ENCODE measurements around the gene TMCC2. TPM values are rescaled to one million over a fixed set of nuclear protein-coding genes. Genes with fewer than 3 reads are reported as not detected.
"Not testable (repeated sequence)": the region's sequence is repeated elsewhere in the genome, so short reads cannot be mapped to it uniquely, and the experiment has no call there.

The TMCC2 gene
- total RNA-seq, 1 donor from 2014 or later, result 20.9 TPM

GRCh38 chr1:205294175-205294917 is 66.6 kb downstream of the TMCC2 start:
- Mint-ChIP-seq H3K27ac (no peak overlapping the region), H3K9me3 (no peaks in the 10 kb centered on the region), H3K4me1 (peaks cover 34% of the 10 kb centered on the region), H3K4me3 (no peak overlapping the region), H3K27me3 (peaks cover 6% of the 10 kb centered on the region), H3K36me3 (ENCODE audit: low read depth) (no peaks in the 10 kb centered on the region)
- intact Hi-C loops (cut with micrococcal nuclease), result no loop called here
- no peak for DNase-seq

DNA sequence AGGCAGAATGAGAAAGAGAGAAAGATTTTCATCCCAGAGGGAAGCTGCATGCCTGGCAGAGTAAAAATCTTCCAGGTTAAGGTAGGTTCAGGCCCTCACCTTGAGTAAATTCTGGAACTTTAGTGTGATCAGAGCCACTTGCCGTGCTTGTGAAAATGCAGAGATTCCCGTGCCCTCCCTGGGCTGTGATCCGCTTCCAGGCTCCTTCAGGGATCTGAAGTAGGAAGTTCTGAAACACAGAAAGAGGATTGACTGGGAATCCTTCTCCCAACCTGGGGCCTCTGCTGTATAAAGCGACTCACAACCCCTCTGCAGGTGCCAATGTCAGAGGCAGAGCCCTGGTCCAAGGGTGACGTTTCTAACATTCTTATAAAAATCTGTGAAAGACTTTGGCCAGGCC is 67.2 kb downstream of the TMCC2 start:
- intact Hi-C loops (cut with micrococcal nuclease), result no loop called here
- H3K4me1 Mint-ChIP-seq, result peaks cover 33% of the 10 kb centered on the region
- no peak for DNase-seq
- no peaks in the 10 kb centered on the region for H3K9me3 Mint-ChIP-seq
- H3K27ac Mint-ChIP-seq, result no peak overlapping the region
- no peak overlapping the region for H3K4me3 Mint-ChIP-seq
- no peaks in the 10 kb centered on the region for H3K36me3 Mint-ChIP-seq (ENCODE audit: low read depth)
- H3K27me3 Mint-ChIP-seq, result peaks cover 6% of the 10 kb centered on the region

DNA sequence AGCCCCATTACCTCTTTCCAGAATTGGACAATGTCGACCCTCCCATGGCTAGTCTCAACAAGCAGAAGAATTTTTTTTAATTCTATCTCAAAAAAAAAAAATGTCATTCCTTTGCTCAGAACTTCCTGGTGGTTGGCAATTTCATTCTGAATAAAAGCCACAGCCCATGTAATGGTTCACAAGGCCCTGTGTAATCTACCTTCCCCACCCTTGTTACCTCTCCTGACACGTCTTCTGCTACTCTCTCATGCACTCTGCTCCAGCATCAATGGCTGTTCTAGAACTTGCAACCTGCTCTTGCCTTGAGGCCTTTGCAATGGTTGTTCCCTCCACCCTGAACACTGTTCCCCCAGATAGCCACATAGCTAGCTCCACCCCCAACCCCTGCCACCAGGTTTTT is 68.4 kb downstream of the TMCC2 start:
- intact Hi-C loops (cut with micrococcal nuclease), result no loop called here
- H3K9me3 Mint-ChIP-seq, result no peaks in the 10 kb centered on the region
- H3K27me3 Mint-ChIP-seq, result peaks cover 6% of the 10 kb centered on the region

DNA sequence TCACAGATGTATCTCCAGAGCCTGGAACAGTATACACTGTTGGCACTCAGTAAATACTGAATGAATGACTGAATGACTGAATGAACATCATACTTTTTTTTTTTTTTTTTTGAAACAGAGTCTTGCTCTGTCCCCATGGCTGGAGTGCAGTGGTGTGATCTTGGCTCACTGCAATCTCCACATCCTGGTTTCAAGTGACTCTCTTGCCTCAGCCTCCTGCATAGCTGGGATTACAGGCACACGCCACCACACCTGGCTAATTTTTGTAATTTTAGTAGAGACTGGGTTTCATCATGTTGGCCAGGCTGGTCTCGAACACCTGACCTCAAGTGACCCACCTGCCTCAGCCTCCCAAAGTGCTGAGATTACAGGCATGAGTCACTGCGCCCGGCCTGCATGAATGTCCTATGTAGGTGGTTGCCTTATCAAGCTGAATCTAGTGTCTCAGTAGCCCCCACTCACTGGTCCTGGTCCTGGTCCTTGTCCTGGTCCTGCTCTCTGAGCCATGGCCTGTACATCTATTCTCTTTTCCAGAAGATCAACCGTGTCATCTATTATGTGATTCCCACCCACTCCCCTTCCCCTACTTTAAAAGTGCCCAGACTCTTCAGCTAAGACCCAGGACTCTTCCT is 69.9 kb downstream of the TMCC2 start:
- H3K27me3 Mint-ChIP-seq; H3K27ac Mint-ChIP-seq; H3K4me3 Mint-ChIP-seq; H3K9me3 Mint-ChIP-seq; intact Hi-C loops (cut with micrococcal nuclease); DNase-seq: not testable (repeated sequence)
- Mint-ChIP-seq H3K4me1 (peaks cover 29% of the 10 kb centered on the region), H3K36me3 (ENCODE audit: low read depth) (peaks cover 11% of the 10 kb centered on the region)

More for the DNA sequence above, 68.4 kb downstream of the TMCC2 start:
- Mint-ChIP-seq H3K4me1 (peaks cover 33% of the 10 kb centered on the region), H3K27ac (no peak overlapping the region), H3K36me3 (ENCODE audit: low read depth) (no peaks in the 10 kb centered on the region), H3K4me3 (no peak overlapping the region)
- no peak for DNase-seq

DNA sequence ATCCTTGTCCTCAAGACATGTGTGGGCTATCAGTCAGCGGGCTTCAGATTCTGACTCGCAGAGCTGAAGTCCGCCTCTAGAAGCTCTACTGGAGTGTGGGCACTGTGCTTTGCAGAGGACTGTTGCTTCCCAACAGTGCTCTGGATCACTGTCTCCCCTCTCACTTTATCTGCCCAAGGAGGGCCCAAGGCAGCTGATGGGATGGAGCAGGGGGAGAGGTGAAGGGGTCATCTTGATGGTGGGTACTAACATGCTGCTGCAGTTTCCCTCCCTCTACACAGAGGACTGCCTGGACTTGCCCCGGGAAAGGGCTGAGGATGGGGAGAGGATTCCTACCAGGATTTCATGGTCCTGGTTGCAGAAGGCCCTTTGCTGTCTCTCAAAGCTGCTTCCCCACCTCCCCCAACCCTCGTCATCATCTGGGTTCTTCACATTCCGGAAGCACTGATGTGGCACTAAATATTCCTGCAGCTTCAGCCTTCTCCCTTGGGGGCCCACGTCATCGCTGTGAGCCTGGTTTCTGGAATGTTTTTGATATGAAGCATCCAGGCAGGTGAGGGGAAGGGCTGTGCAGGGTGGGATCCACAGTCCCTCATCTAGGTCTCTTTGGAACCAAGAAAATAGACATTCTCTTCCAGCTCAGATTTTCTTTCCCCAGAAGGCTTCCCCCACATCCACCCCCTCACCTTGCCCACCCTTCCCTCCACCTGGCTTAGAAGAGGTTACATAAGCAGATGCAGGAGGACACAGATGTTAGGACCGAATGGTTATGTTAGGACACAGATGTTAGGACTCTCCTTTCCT is 70.6 kb downstream of the TMCC2 start:
- intact Hi-C loops (cut with micrococcal nuclease), result no loop called here
- Mint-ChIP-seq H3K36me3 (ENCODE audit: low read depth) (peaks cover 11% of the 10 kb centered on the region), H3K27me3 (peaks cover 2% of the 10 kb centered on the region), H3K9me3 (no peaks in the 10 kb centered on the region), H3K4me3 (no peak overlapping the region), H3K4me1 (peaks cover 27% of the 10 kb centered on the region), H3K27ac (no peak overlapping the region)
- DNase-seq, result no peak

GRCh38 chr1:205300149-205300548 is 72.4 kb downstream of the TMCC2 start:
- Mint-ChIP-seq H3K9me3 (no peaks in the 10 kb centered on the region), H3K27me3 (no peaks in the 10 kb centered on the region), H3K4me1 (peaks cover 25% of the 10 kb centered on the region), H3K4me3 (no peak overlapping the region), H3K36me3 (ENCODE audit: low read depth) (peaks cover 19% of the 10 kb centered on the region), H3K27ac (no peak overlapping the region)
- intact Hi-C loops (cut with micrococcal nuclease), result no loop called here
- DNase-seq, result no peak

GRCh38 chr1:205301205-205301821 is 73.6 kb downstream of the TMCC2 start:
- H3K9me3 Mint-ChIP-seq, result no peaks in the 10 kb centered on the region
- peaks cover 27% of the 10 kb centered on the region for H3K36me3 Mint-ChIP-seq (ENCODE audit: low read depth)

DNA sequence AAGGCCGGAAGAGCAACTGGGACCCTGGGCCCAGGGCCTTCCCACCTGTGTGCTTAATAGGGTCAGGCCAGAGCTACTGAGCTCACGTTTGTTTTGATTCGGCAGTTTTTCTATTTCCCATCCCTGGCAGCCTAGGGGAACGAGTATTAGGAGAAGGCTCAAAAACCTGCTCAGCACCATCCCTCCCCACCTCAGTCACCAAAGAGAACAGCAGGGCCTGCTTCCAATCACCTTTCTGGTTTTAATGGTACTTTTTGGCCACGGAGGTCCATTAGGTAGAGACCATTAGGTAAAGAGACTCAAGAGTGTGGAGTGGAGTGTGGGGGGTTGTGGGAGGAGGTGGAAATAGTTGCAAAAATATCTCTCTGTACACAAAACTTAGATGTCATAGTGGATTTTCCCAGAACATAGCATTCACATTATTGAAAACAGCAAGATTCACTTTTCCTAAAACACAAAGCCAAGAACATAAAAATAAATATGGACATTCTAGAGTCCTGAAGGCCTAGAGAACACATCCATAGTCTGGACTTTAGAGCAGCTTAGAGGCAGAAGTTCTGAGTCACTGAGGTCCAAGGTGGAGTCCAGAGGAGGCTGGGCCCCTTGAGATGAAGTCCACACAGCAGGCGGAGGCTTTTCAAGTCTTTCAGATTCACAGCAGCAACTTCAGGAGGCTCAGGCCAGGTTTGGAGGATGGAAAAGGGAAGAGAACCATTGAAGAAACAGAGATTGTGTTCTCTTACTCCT is 74.3 kb downstream of the TMCC2 start:
- Mint-ChIP-seq H3K36me3 (ENCODE audit: low read depth) (peaks cover 33% of the 10 kb centered on the region), H3K27me3 (no peaks in the 10 kb centered on the region), H3K4me3 (no peak overlapping the region), H3K27ac (no peak overlapping the region), H3K4me1 (peaks cover 26% of the 10 kb centered on the region), H3K9me3 (no peaks in the 10 kb centered on the region)
- intact Hi-C loops (cut with micrococcal nuclease), result no loop called here
- no peak for DNase-seq

More at GRCh38 chr1:205301205-205301821, 73.6 kb downstream of the TMCC2 start:
- intact Hi-C loops (cut with micrococcal nuclease), result no loop called here
- H3K4me3 Mint-ChIP-seq, result no peak overlapping the region
- H3K27me3 Mint-ChIP-seq, result no peaks in the 10 kb centered on the region
- peaks cover 28% of the 10 kb centered on the region for H3K4me1 Mint-ChIP-seq
- DNase-seq, result no peak
- no peak overlapping the region for H3K27ac Mint-ChIP-seq

- no peaks in the 10 kb centered on the region for H3K9me3 Mint-ChIP-seq
- H3K4me3 Mint-ChIP-seq, result no peak overlapping the region
- peaks cover 45% of the 10 kb centered on the region for H3K36me3 Mint-ChIP-seq (ENCODE audit: low read depth)
- intact Hi-C loops (cut with micrococcal nuclease), result no loop called here
- DNase-seq, result no peak
- H3K27me3 Mint-ChIP-seq, result no peaks in the 10 kb centered on the region
- no peak overlapping the region for H3K27ac Mint-ChIP-seq
- peaks cover 21% of the 10 kb centered on the region for H3K4me1 Mint-ChIP-seq
Measured at GRCh38 chr1:205303247-205303888, 75.6 kb downstream of the TMCC2 start.

DNA sequence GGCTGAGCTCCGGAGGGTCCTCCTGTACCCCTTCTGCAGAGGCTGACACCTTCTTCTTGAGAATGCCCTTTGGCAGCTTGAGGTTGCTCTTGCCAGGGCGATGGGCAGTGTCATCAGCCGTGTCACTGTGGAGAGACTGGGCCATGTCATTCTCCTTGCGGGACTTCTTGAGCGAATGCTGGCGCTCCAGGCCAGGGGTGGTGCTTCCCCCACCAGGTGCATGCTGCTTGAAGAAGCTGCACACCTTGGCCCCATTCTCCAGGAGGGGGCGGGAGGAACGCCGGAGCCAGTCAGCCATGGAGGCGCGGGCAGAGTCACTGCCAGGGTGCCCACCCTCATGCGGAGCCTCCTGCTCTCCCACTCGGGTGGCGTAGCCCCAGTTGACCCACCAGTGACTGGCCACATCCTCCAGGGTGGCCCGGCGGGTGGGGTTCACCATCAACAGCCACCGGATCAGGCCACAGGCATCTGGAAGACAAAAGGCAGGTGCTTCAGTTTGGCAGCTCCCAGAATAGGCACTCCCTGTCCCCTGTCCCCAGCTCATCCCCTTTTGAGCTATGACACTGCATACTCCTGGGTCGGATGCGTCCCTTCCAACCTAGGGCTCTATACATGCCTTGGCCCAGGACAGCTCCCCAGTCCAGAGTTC is 76.4 kb downstream of the TMCC2 start:
- Mint-ChIP-seq H3K4me1 (peaks cover 21% of the 10 kb centered on the region), H3K27ac (peak overlapping the region; percentile 67), H3K36me3 (ENCODE audit: low read depth) (peaks cover 50% of the 10 kb centered on the region), H3K4me3 (no peak overlapping the region), H3K9me3 (no peaks in the 10 kb centered on the region), H3K27me3 (no peaks in the 10 kb centered on the region)
- intact Hi-C loops (cut with micrococcal nuclease), result no loop called here
- no peak for DNase-seq

- no peaks in the 10 kb centered on the region for H3K27me3 Mint-ChIP-seq
- H3K4me3 Mint-ChIP-seq, result no peak overlapping the region
- no peak for DNase-seq
- peaks cover 52% of the 10 kb centered on the region for H3K36me3 Mint-ChIP-seq (ENCODE audit: low read depth)
- peak overlapping the region; percentile 67 for H3K27ac Mint-ChIP-seq
- intact Hi-C loops (cut with micrococcal nuclease), result no loop called here
- H3K9me3 Mint-ChIP-seq, result no peaks in the 10 kb centered on the region
- H3K4me1 Mint-ChIP-seq, result peaks cover 21% of the 10 kb centered on the region
Measured at GRCh38 chr1:205304695-205305070, 76.9 kb downstream of the TMCC2 start.

GRCh38 chr1:205306929-205307566 is 79.3 kb downstream of the TMCC2 start:
- Mint-ChIP-seq H3K27me3 (no peaks in the 10 kb centered on the region), H3K4me3 (no peak overlapping the region), H3K27ac (no peak overlapping the region), H3K9me3 (no peaks in the 10 kb centered on the region), H3K36me3 (ENCODE audit: low read depth) (peaks cover 68% of the 10 kb centered on the region), H3K4me1 (peaks cover 27% of the 10 kb centered on the region)
- DNase-seq, result no peak
- intact Hi-C loops (cut with micrococcal nuclease), result no loop called here
